ENCODE measurements around the gene F9.

Gene F9

GRCh38 chrX:139495324-139495723 is 35.2 kb upstream of the F9 start:
- Histone ChIP-seq H3K4me2 (ENCODE audit: low read depth, low read length) (no peak overlapping the region), H4K20me1 (ENCODE audit: insufficient read depth, low read length) (no peaks in the 10 kb centered on the region), H3K9me3 (replicated peaks; ENCODE audit: insufficient read depth, low read length) (no peaks in the 10 kb centered on the region), H3K27me3 (replicated peaks; ENCODE audit: insufficient read depth, low read length) (no peaks in the 10 kb centered on the region), H2AFZ (ENCODE audit: low read length) (no peak overlapping the region), H3K9ac (ENCODE audit: low read length) (no peak overlapping the region), H3K4me3 (ENCODE audit: low read length) (no peak overlapping the region), H3K9me2 (replicated peaks; ENCODE audit: insufficient read depth, low read length) (no peaks in the 10 kb centered on the region), H3K4me1 (ENCODE audit: low read length) (no peaks in the 10 kb centered on the region), H3K79me2 (ENCODE audit: low read length) (no peaks in the 10 kb centered on the region), H3F3A (ENCODE audit: insufficient read depth, low read length) (no peaks in the 10 kb centered on the region), H3K27ac (ENCODE audit: low read length) (no peak overlapping the region), H3K36me3 (replicated peaks; ENCODE audit: insufficient read depth, low read length) (no peaks in the 10 kb centered on the region)
- no peak for DNase-seq
- TF ChIP-seq EZH2 (optimal IDR thresholded peaks at IDR 0.05; ENCODE audit: low read depth, low read length), result no peak
- TF ChIP-seq EZH2phosphoT487 (IDR thresholded peaks at IDR 0.05; ENCODE audit: low read length), result no peak
- no peak for TF ChIP-seq CTCF (IDR thresholded peaks at IDR 0.05; ENCODE audit: low read length)

- DNase-seq, result no peak
- H3K4me3 ChIP-seq (ENCODE audit: low read length), result no peak overlapping the region
- no peak overlapping the region for H3K4me2 ChIP-seq (ENCODE audit: low read depth, low read length)
- TF ChIP-seq CTCF (IDR thresholded peaks at IDR 0.05; ENCODE audit: low read length) (no peak), EZH2phosphoT487 (IDR thresholded peaks at IDR 0.05; ENCODE audit: low read length) (no peak), EZH2 (optimal IDR thresholded peaks at IDR 0.05; ENCODE audit: low read depth, low read length) (no peak)
- H3K9me2 ChIP-seq (replicated peaks; ENCODE audit: insufficient read depth, low read length), result no peaks in the 10 kb centered on the region
- no peak overlapping the region for H3K9ac ChIP-seq (ENCODE audit: low read length)
- H3K4me1 ChIP-seq (ENCODE audit: low read length), result no peaks in the 10 kb centered on the region
- H4K20me1 ChIP-seq (ENCODE audit: insufficient read depth, low read length), result no peaks in the 10 kb centered on the region
- H3K27ac ChIP-seq (ENCODE audit: low read length), result no peak overlapping the region
- H3K79me2 ChIP-seq (ENCODE audit: low read length), result no peaks in the 10 kb centered on the region
- no peaks in the 10 kb centered on the region for H3K36me3 ChIP-seq (replicated peaks; ENCODE audit: insufficient read depth, low read length)
- H3K9me3 ChIP-seq (replicated peaks; ENCODE audit: insufficient read depth, low read length), result no peaks in the 10 kb centered on the region
- no peak overlapping the region for H2AFZ ChIP-seq (ENCODE audit: low read length)
- no peaks in the 10 kb centered on the region for H3F3A ChIP-seq (ENCODE audit: insufficient read depth, low read length)
- no peaks in the 10 kb centered on the region for H3K27me3 ChIP-seq (replicated peaks; ENCODE audit: insufficient read depth, low read length)
These were observed 24.2 kb upstream of the F9 start for GRCh38 chrX:139506333-139506732.

GRCh38 chrX:139508099-139508498 is 22.4 kb upstream of the F9 start:
- no peak for DNase-seq
- TF ChIP-seq CTCF (IDR thresholded peaks at IDR 0.05; ENCODE audit: low read length) (no peak), EZH2phosphoT487 (IDR thresholded peaks at IDR 0.05; ENCODE audit: low read length) (no peak), EZH2 (optimal IDR thresholded peaks at IDR 0.05; ENCODE audit: low read depth, low read length) (no peak)
- Histone ChIP-seq H3K27me3 (replicated peaks; ENCODE audit: insufficient read depth, low read length) (no peaks in the 10 kb centered on the region), H3K9ac (ENCODE audit: low read length) (no peak overlapping the region), H3K27ac (ENCODE audit: low read length) (no peak overlapping the region), H3F3A (ENCODE audit: insufficient read depth, low read length) (no peaks in the 10 kb centered on the region), H3K36me3 (replicated peaks; ENCODE audit: insufficient read depth, low read length) (no peaks in the 10 kb centered on the region), H3K4me3 (ENCODE audit: low read length) (no peak overlapping the region), H3K4me2 (ENCODE audit: low read depth, low read length) (no peak overlapping the region), H3K9me2 (replicated peaks; ENCODE audit: insufficient read depth, low read length) (no peaks in the 10 kb centered on the region), H4K20me1 (ENCODE audit: insufficient read depth, low read length) (no peaks in the 10 kb centered on the region), H3K79me2 (ENCODE audit: low read length) (no peaks in the 10 kb centered on the region), H2AFZ (ENCODE audit: low read length) (no peak overlapping the region), H3K4me1 (ENCODE audit: low read length) (no peaks in the 10 kb centered on the region), H3K9me3 (replicated peaks; ENCODE audit: insufficient read depth, low read length) (no peaks in the 10 kb centered on the region)

Measured in MM.1S (cell line).